ENCODE results near the gene UTP14A.

UTP14A gene

GRCh38 chrX:129953881-129954280 is 47.9 kb downstream of the UTP14A start:
- 0 out of 2 replicates have a peak, but pooled peaks cover 7% of the 10 kb centered on the region for H3F3A ChIP-seq (ENCODE audit: insufficient read depth, low read length)
- no peak overlapping the region for H3K27ac ChIP-seq (ENCODE audit: low read length)
- no peak overlapping the region for H2AFZ ChIP-seq (ENCODE audit: low read length)
- no peaks in the 10 kb centered on the region for H3K27me3 ChIP-seq (replicated peaks; ENCODE audit: insufficient read depth, low read length)
- H3K4me2 ChIP-seq (ENCODE audit: low read depth, low read length) = no peak overlapping the region
- no peaks in the 10 kb centered on the region for H3K79me2 ChIP-seq (ENCODE audit: low read length)
- no peaks in the 10 kb centered on the region for H3K4me1 ChIP-seq (ENCODE audit: low read length)
- no peak for DNase-seq
- H3K9me2 ChIP-seq (replicated peaks; ENCODE audit: insufficient read depth, low read length) = no peaks in the 10 kb centered on the region
- no peak for TF ChIP-seq EZH2phosphoT487 (IDR thresholded peaks at IDR 0.05; ENCODE audit: low read length)
- TF ChIP-seq CTCF (IDR thresholded peaks at IDR 0.05; ENCODE audit: low read length) = no peak
- no peak for TF ChIP-seq EZH2 (optimal IDR thresholded peaks at IDR 0.05; ENCODE audit: low read depth, low read length)
- H3K9ac ChIP-seq (ENCODE audit: low read length) = no peak overlapping the region
- no peaks in the 10 kb centered on the region for H3K9me3 ChIP-seq (replicated peaks; ENCODE audit: insufficient read depth, low read length)
- H4K20me1 ChIP-seq (ENCODE audit: insufficient read depth, low read length) = no peaks in the 10 kb centered on the region
- H3K4me3 ChIP-seq (ENCODE audit: low read length) = no peak overlapping the region
- H3K36me3 ChIP-seq (replicated peaks; ENCODE audit: insufficient read depth, low read length) = no peaks in the 10 kb centered on the region

GRCh38 chrX:129954804-129955203 is 48.8 kb downstream of the UTP14A start:
- H3K4me2 ChIP-seq (ENCODE audit: low read depth, low read length) = no peak overlapping the region
- H3K9me2 ChIP-seq (replicated peaks; ENCODE audit: insufficient read depth, low read length) = no peaks in the 10 kb centered on the region
- no peak for TF ChIP-seq EZH2phosphoT487 (IDR thresholded peaks at IDR 0.05; ENCODE audit: low read length)
- no peaks in the 10 kb centered on the region for H3K79me2 ChIP-seq (ENCODE audit: low read length)
- H3K4me3 ChIP-seq (ENCODE audit: low read length) = no peak overlapping the region
- no peak for DNase-seq
- H3F3A ChIP-seq (ENCODE audit: insufficient read depth, low read length) = 0 out of 2 replicates have a peak, but pooled peaks cover 7% of the 10 kb centered on the region
- H3K27me3 ChIP-seq (replicated peaks; ENCODE audit: insufficient read depth, low read length) = no peaks in the 10 kb centered on the region
- H3K36me3 ChIP-seq (replicated peaks; ENCODE audit: insufficient read depth, low read length) = no peaks in the 10 kb centered on the region
- no peak overlapping the region for H2AFZ ChIP-seq (ENCODE audit: low read length)
- no peak overlapping the region for H3K27ac ChIP-seq (ENCODE audit: low read length)
- H4K20me1 ChIP-seq (ENCODE audit: insufficient read depth, low read length) = no peaks in the 10 kb centered on the region
- H3K9ac ChIP-seq (ENCODE audit: low read length) = no peak overlapping the region
- no peaks in the 10 kb centered on the region for H3K4me1 ChIP-seq (ENCODE audit: low read length)
- no peaks in the 10 kb centered on the region for H3K9me3 ChIP-seq (replicated peaks; ENCODE audit: insufficient read depth, low read length)

- Histone ChIP-seq H3F3A (ENCODE audit: insufficient read depth, low read length) (0 out of 2 replicates have a peak, but pooled peaks cover 7% of the 10 kb centered on the region), H3K27ac (ENCODE audit: low read length) (no peak overlapping the region), H3K4me2 (ENCODE audit: low read depth, low read length) (no peak overlapping the region), H3K4me1 (ENCODE audit: low read length) (no peaks in the 10 kb centered on the region), H3K27me3 (replicated peaks; ENCODE audit: insufficient read depth, low read length) (no peaks in the 10 kb centered on the region), H3K79me2 (ENCODE audit: low read length) (no peaks in the 10 kb centered on the region), H3K4me3 (ENCODE audit: low read length) (no peak overlapping the region), H3K9ac (ENCODE audit: low read length) (no peak overlapping the region), H2AFZ (ENCODE audit: low read length) (no peak overlapping the region), H3K36me3 (replicated peaks; ENCODE audit: insufficient read depth, low read length) (no peaks in the 10 kb centered on the region), H4K20me1 (ENCODE audit: insufficient read depth, low read length) (no peaks in the 10 kb centered on the region), H3K9me2 (replicated peaks; ENCODE audit: insufficient read depth, low read length) (no peaks in the 10 kb centered on the region), H3K9me3 (replicated peaks; ENCODE audit: insufficient read depth, low read length) (no peaks in the 10 kb centered on the region)
- TF ChIP-seq EZH2 (optimal IDR thresholded peaks at IDR 0.05; ENCODE audit: low read depth, low read length) (no peak), CTCF (IDR thresholded peaks at IDR 0.05; ENCODE audit: low read length) (no peak), EZH2phosphoT487 (IDR thresholded peaks at IDR 0.05; ENCODE audit: low read length) (no peak)
- DNase-seq = no peak
These were observed 49.7 kb downstream of the UTP14A start for GRCh38 chrX:129955682-129956081.

GRCh38 chrX:129956145-129956544 is 50.2 kb downstream of the UTP14A start:
- H3K4me2 ChIP-seq (ENCODE audit: low read depth, low read length) = no peak overlapping the region
- TF ChIP-seq EZH2 (optimal IDR thresholded peaks at IDR 0.05; ENCODE audit: low read depth, low read length) = no peak
- TF ChIP-seq CTCF (IDR thresholded peaks at IDR 0.05; ENCODE audit: low read length) = no peak
- no peak for TF ChIP-seq EZH2phosphoT487 (IDR thresholded peaks at IDR 0.05; ENCODE audit: low read length)
- H3K27ac ChIP-seq (ENCODE audit: low read length) = no peak overlapping the region
- H3K9me3 ChIP-seq (replicated peaks; ENCODE audit: insufficient read depth, low read length) = no peaks in the 10 kb centered on the region
- H3K4me1 ChIP-seq (ENCODE audit: low read length) = no peaks in the 10 kb centered on the region
- H3K36me3 ChIP-seq (replicated peaks; ENCODE audit: insufficient read depth, low read length) = no peaks in the 10 kb centered on the region
- H3K79me2 ChIP-seq (ENCODE audit: low read length) = no peaks in the 10 kb centered on the region
- H3K9me2 ChIP-seq (replicated peaks; ENCODE audit: insufficient read depth, low read length) = no peaks in the 10 kb centered on the region
- no peaks in the 10 kb centered on the region for H3K27me3 ChIP-seq (replicated peaks; ENCODE audit: insufficient read depth, low read length)
- H3K4me3 ChIP-seq (ENCODE audit: low read length) = no peak overlapping the region
- no peak overlapping the region for H2AFZ ChIP-seq (ENCODE audit: low read length)
- DNase-seq = no peak
- no peak overlapping the region for H3K9ac ChIP-seq (ENCODE audit: low read length)
- H3F3A ChIP-seq (ENCODE audit: insufficient read depth, low read length) = 0 out of 2 replicates have a peak, but pooled peaks cover 7% of the 10 kb centered on the region
- no peaks in the 10 kb centered on the region for H4K20me1 ChIP-seq (ENCODE audit: insufficient read depth, low read length)

Measured in MM.1S (cell line).